ENCODE measurements around the gene SNX13.

SNX13 gene

GRCh38 chr7:17830206-17830605 lies 110.1 kb downstream of the SNX13 start:
- no peak for TF ChIP-seq GATA2 (IDR thresholded peaks at IDR 0.05; ENCODE audit: low read depth, low read length)
- TF ChIP-seq GATA3 (IDR thresholded peaks at IDR 0.05; ENCODE audit: low read depth, low read length) = no peak

- TF ChIP-seq GATA3 (IDR thresholded peaks at IDR 0.05; ENCODE audit: low read depth, low read length) (no peak), GATA2 (IDR thresholded peaks at IDR 0.05; ENCODE audit: low read depth, low read length) (no peak)
Observed at GRCh38 chr7:17829001-17829400, 111.3 kb downstream of the SNX13 start.

DNA sequence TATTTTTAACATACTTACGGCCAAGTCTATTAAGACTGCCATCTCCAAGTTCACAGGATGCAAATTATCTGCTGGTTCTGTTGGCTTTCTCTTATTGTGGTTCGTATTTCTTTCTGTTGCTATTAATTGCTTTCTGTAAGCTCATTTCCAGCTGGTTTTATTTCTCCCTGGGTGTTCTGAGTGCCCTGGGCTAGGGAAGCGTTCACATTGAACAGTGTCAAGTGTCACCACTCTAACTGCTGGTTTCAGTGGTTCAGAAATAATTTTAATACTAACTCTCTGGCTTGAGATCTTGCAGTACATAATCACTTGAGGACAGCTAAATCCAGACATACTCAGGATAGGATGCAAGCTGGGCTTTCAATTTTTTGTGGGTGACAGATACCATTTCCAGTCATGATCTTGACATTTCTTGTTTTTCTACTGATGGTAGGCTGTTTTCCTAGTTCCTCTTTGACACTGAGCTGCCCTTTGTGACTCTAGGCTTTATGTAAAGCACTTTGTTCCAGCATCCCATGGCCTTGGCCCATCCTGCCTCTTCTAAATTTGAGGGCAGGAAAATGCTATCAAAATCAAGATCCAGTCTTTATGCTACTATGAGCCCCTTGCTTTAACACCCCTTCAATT lies 117.6 kb downstream of the SNX13 start:
- no peak for TF ChIP-seq GATA2 (IDR thresholded peaks at IDR 0.05; ENCODE audit: low read depth, low read length)

GRCh38 chr7:17816903-17817302 lies 123.4 kb downstream of the SNX13 start:
- no peak for TF ChIP-seq GATA3 (IDR thresholded peaks at IDR 0.05; ENCODE audit: low read depth, low read length)

- no peak for TF ChIP-seq GATA2 (IDR thresholded peaks at IDR 0.05; ENCODE audit: low read depth, low read length)
- no peak for TF ChIP-seq GATA3 (IDR thresholded peaks at IDR 0.05; ENCODE audit: low read depth, low read length)
Observed at GRCh38 chr7:17815318-17815717, 125.0 kb downstream of the SNX13 start.

DNA sequence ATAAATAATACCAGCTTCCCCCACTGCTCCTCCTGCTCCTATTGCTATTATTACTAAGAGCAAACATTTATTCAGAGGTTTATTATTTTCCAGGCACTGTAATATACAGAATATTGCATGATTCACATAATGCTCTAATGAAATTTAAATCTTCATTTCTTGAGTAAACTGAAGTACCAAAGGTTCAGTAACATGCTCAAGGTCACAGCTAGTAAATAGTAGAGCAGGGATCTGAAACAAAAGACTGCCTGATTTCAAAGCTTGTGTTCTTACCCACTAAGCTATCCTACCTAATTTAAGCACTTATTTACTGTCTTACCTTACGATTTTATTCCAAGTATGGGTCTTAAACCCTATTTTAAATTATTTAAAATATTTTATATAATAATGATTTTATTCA lies 126.2 kb downstream of the SNX13 start:
- no peak for TF ChIP-seq GATA2 (IDR thresholded peaks at IDR 0.05; ENCODE audit: low read depth, low read length)

- no peak for TF ChIP-seq GATA2 (IDR thresholded peaks at IDR 0.05; ENCODE audit: low read depth, low read length)
- TF ChIP-seq GATA3 (IDR thresholded peaks at IDR 0.05; ENCODE audit: low read depth, low read length) = no peak
Observed at GRCh38 chr7:17807242-17807641, 133.1 kb downstream of the SNX13 start.

DNA sequence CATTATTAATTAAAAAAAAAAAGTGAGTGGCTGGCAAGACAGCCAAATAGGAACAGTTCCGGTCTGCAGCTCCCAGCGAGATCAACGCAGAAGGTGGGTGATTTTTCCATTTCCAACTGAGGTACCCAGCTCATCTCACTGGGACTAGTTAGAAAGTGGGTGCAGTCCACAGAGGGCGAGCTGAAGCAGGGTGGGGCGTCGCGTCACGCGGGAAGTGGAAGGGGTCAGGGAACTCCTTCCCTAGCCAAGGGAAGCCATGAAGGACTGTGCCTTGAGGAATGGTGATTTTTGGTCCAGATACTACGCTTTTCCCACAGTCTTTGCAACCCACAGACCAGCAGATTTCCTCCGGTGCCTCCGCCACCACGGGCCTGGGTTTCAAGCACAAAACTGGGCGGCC lies 133.7 kb downstream of the SNX13 start:
- no peak for TF ChIP-seq GATA2 (IDR thresholded peaks at IDR 0.05; ENCODE audit: low read depth, low read length)
- no peak for TF ChIP-seq GATA3 (IDR thresholded peaks at IDR 0.05; ENCODE audit: low read depth, low read length)

DNA sequence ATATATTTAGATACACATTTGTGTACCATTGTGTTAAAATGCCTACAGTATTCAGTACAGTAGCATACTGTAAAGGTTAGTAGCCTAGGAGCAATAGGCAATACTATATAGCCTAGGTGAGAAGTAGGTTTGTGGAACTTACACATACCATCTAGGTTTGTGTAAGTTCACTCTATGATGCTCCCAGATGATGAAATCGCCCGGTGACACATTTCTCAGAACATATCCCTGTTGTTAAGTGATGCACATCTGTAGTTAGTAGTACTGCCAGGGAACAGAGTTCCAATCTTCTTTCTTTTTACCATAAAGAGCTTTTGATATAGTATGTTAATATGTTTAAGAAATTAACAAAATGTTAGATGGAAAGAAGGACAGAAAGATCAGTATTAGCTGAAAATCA lies 138.2 kb downstream of the SNX13 start:
- TF ChIP-seq GATA2 (IDR thresholded peaks at IDR 0.05; ENCODE audit: low read depth, low read length) (no peak), GATA3 (IDR thresholded peaks at IDR 0.05; ENCODE audit: low read depth, low read length) (no peak)

DNA sequence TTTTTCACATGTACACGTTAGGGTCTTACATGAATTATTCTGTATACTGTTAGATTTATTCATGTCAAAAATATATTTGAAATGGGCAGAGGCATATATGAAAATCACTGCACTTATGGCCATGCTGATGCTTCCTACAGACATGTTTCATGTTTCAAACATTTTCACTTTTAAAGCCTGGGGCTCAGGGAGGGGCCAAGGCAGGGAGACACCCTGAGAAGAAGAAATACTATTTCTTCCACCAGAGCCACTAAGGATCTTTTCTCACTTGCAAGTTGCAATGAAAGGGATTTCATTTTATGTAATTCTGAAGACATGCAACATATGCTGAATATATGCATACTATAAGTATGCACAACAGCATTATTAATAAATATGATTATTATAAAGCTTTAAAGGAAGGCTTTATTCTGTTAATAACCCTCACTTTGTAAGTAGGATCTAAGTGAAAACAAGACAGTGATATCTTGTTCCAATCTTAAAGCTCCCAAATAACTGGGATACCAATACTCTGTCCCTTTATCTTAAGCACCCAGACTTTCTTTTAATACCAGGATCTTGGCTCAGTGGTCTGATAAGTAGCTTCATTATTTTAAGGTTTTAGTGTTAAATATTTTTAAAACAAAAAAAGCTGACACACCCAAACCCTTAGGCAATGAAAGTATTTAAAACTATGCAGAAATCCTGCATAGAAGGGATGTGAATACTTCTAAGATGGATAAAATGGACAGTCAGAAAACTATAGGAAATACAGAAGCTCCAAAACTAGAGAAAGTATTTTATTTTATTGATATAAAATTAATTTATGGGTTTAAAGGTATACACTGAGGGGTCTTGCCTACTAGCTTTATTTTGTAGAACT lies 148.0 kb downstream of the SNX13 start:
- no peak for TF ChIP-seq GATA2 (IDR thresholded peaks at IDR 0.05; ENCODE audit: low read depth, low read length)
- TF ChIP-seq GATA3 (IDR thresholded peaks at IDR 0.05; ENCODE audit: low read depth, low read length) = no peak

- no peak for TF ChIP-seq GATA3 (IDR thresholded peaks at IDR 0.05; ENCODE audit: low read depth, low read length)
- TF ChIP-seq GATA2 (IDR thresholded peaks at IDR 0.05; ENCODE audit: low read depth, low read length) = no peak
Observed at GRCh38 chr7:17787257-17787656, 153.0 kb downstream of the SNX13 start.

- TF ChIP-seq GATA2 (IDR thresholded peaks at IDR 0.05; ENCODE audit: low read depth, low read length) (no peak), GATA3 (IDR thresholded peaks at IDR 0.05; ENCODE audit: low read depth, low read length) (no peak)
Observed at GRCh38 chr7:17786314-17786852, 153.9 kb downstream of the SNX13 start.

DNA sequence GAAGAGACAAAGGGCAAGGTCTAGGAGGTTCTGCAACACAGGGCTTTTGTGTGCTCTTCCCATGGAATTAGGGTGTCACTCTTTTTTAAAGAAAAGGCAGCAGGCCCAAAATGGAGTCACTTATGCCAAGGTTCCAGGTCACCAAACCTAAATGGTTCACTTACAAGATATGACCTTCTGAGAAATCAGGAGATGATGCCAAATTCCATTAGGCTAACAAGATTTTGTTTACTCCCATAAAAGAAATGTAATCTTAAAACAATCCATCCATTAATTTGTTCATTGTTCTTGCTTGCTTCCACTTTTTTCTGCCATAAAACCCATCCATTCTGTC lies 158.1 kb downstream of the SNX13 start:
- TF ChIP-seq GATA3 (IDR thresholded peaks at IDR 0.05; ENCODE audit: low read depth, low read length) (no peak), GATA2 (IDR thresholded peaks at IDR 0.05; ENCODE audit: low read depth, low read length) (no peak)

DNA sequence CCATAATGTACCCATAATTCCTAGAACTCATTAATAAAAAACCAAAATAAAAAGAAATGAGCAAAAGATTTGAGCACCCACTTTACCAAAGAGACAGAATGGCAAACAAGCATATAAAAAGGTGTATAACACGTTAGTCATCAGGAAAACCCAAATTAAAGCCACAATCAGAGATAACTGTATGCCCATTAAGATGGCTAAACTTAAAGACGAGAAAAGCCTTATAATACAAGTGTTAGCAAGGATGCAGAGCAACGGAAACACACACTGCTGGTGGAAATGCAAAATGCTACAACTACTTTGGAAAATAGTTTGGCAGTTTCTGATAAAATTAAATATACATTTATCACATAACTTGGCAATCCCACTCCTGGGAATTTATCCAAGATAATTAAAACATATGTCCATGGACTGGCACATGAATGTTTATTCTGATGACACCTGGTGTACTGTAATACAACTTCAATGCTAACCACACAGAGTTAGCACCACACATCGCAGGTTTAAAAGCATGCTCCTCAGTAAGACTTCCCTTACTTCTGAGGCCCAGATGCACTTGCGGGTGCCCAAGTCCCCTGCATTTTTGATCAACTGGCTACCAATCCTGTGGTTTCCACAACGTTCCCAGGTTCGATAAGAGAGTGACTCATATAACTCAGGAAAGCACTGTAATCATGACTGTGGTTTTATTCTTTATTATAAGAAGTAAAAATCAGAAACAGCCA lies 158.6 kb downstream of the SNX13 start:
- TF ChIP-seq GATA3 (IDR thresholded peaks at IDR 0.05; ENCODE audit: low read depth, low read length) (no peak), GATA2 (IDR thresholded peaks at IDR 0.05; ENCODE audit: low read depth, low read length) (no peak)

DNA sequence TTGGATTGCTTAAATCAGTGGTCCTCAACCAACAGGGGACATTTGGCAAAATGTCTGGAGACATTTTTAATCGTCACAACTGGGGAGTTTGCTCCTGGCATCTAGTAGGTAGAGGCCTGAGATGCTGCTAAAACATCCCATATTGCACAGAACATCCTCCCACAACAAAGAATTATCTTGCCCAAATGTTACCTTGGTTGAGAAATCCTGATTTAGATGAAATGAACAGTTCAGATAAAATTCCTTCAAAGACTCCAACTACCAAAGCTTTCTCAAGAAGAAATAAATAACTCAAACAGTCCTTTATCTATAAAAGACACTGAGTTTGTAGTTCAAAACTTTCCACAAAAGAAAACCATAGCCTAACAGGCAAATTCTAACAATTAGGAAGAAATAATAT lies 160.9 kb downstream of the SNX13 start:
- TF ChIP-seq GATA3 (IDR thresholded peaks at IDR 0.05; ENCODE audit: low read depth, low read length) = no peak
- TF ChIP-seq GATA2 (IDR thresholded peaks at IDR 0.05; ENCODE audit: low read depth, low read length) = no peak
